HFFc6 (cell line): ENCODE results near the gene JARID2. TPM values are rescaled to one million over a fixed set of nuclear protein-coding genes. Genes with fewer than 3 reads are reported as not detected.
A peak's percentile ranks its signal among the peaks of the same experiment; 100 is the strongest.

Experiments
- DNase-seq: peaks from one replicate; pipeline ENCODE4 v3.0.0-alpha.2; 2018
- H3K27ac Mint-ChIP-seq: 2 replicates; pipeline ENCODE4 v1.8.0; 2020; ENCODE audit warnings: mild to moderate bottlenecking, mixed read lengths
- H3K27me3 Mint-ChIP-seq: 2 replicates; pipeline ENCODE4 v1.8.0; 2021; ENCODE audit warnings: mild to moderate bottlenecking, moderate library complexity, mixed read lengths; ENCODE audit not compliant: insufficient read depth
- H3K36me3 Mint-ChIP-seq: 2 replicates; pipeline ENCODE4 v1.8.0; 2021; ENCODE audit warnings: low read depth, mixed read lengths
- H3K4me1 Mint-ChIP-seq: 2 replicates; pipeline ENCODE4 v1.8.0; 2020; ENCODE audit warnings: low read depth, mixed read lengths
- H3K4me3 Mint-ChIP-seq: 2 replicates; pipeline ENCODE4 v1.8.0; 2020; ENCODE audit warnings: mild to moderate bottlenecking, moderate library complexity, mixed read lengths
- H3K9me3 Mint-ChIP-seq: 2 replicates; pipeline ENCODE4 v1.8.0; 2020; ENCODE audit warnings: mild to moderate bottlenecking, mixed read lengths
- CTCF ChIP-seq: fragments of 200-600 bp; sonication (generic); IDR thresholded peaks from 2 replicates; pipeline ENCODE4 v1.5.0; 2021; ENCODE audit warnings: antibody characterized with exemption, mild to moderate bottlenecking
- total RNA-seq, 6 experiments: library from RNA; stranded (reverse); fragmentation: NEBNext Ultra II Directional; extraction: Animal tissue kit (Norgen Biotek cat#: 25700); gene quantifications; 2 replicates in 1 of 6; 3 replicates in 5 of 6; pipeline ENCODE4 v1.2.3, GENCODE V29; 2021

JARID2 gene
- total RNA-seq, 6 experiments from 2014 or later, result 8.3 to 10.1 (median 9.5) TPM

- H3K36me3 Mint-ChIP-seq, result no peaks in the 10 kb centered on the region
- peaks cover 3% of the 10 kb centered on the region for H3K27me3 Mint-ChIP-seq
- no peak for DNase-seq
- H3K4me1 Mint-ChIP-seq, result peaks cover 34% of the 10 kb centered on the region
- H3K4me3 Mint-ChIP-seq, result no peak overlapping the region
- no peak for TF ChIP-seq CTCF
- H3K27ac Mint-ChIP-seq, result no peak overlapping the region
- H3K9me3 Mint-ChIP-seq, result no peaks in the 10 kb centered on the region
Measured at GRCh38 chr6:15387118-15387517, 141.2 kb downstream of the JARID2 start.

GRCh38 chr6:15389084-15389764 lies 143.4 kb downstream of the JARID2 start:
- Mint-ChIP-seq H3K4me1 (peaks cover 34% of the 10 kb centered on the region), H3K4me3 (no peak overlapping the region), H3K27me3 (peaks cover 3% of the 10 kb centered on the region), H3K36me3 (peaks cover 5% of the 10 kb centered on the region), H3K9me3 (no peaks in the 10 kb centered on the region), H3K27ac (peak overlapping the region; percentile 62)
- no peak for TF ChIP-seq CTCF
- DNase-seq, result no peak

- Mint-ChIP-seq H3K27ac (peak overlapping the region; percentile 62), H3K9me3 (no peaks in the 10 kb centered on the region), H3K4me3 (no peak overlapping the region), H3K27me3 (peaks cover 3% of the 10 kb centered on the region), H3K4me1 (peaks cover 34% of the 10 kb centered on the region), H3K36me3 (peaks cover 9% of the 10 kb centered on the region)
- TF ChIP-seq CTCF, result peak; percentile 84
- no peak for DNase-seq
Measured at GRCh38 chr6:15389765-15390723, 144.2 kb downstream of the JARID2 start.

GRCh38 chr6:15391500-15391899 lies 145.6 kb downstream of the JARID2 start:
- peaks cover 29% of the 10 kb centered on the region for H3K4me1 Mint-ChIP-seq
- no peaks in the 10 kb centered on the region for H3K9me3 Mint-ChIP-seq
- H3K36me3 Mint-ChIP-seq, result peaks cover 9% of the 10 kb centered on the region
- no peak overlapping the region for H3K4me3 Mint-ChIP-seq
- peaks cover 3% of the 10 kb centered on the region for H3K27me3 Mint-ChIP-seq
- DNase-seq, result no peak
- peak overlapping the region; percentile 27 for H3K27ac Mint-ChIP-seq
- no peak for TF ChIP-seq CTCF

GRCh38 chr6:15392182-15392581 lies 146.3 kb downstream of the JARID2 start:
- TF ChIP-seq CTCF, result no peak
- Mint-ChIP-seq H3K4me1 (peaks cover 23% of the 10 kb centered on the region), H3K4me3 (no peak overlapping the region), H3K27ac (no peak overlapping the region), H3K36me3 (peaks cover 9% of the 10 kb centered on the region), H3K9me3 (no peaks in the 10 kb centered on the region), H3K27me3 (peaks cover 3% of the 10 kb centered on the region)
- no peak for DNase-seq
